ENCODE data around the gene STK33. TPM values are rescaled to one million over a fixed set of nuclear protein-coding genes. Genes with fewer than 3 reads are reported as not detected.

Gene STK33
- polyA plus RNA-seq, 1 of the 3 experiments (the other 2 are of a cell fraction), result 12.3 TPM

GRCh38 chr11:8375460-8375859 is 218.6 kb downstream of the STK33 start:
- Histone ChIP-seq H3K4me2 (no peak overlapping the region), H3K9me2 (no peaks in the 10 kb centered on the region), H3F3A (replicated peaks; ENCODE audit: insufficient read depth) (no peaks in the 10 kb centered on the region), H3K4me3 (ENCODE audit: low read depth in 2 of 2, low read length in 1 of 2) (no peak overlapping the region), H3K9me3 (no peaks in the 10 kb centered on the region), H4K20me1 (ENCODE audit: insufficient read depth) (no peaks in the 10 kb centered on the region), H3K36me3 (replicated peaks in 1 of 2; ENCODE audit: control insufficient read depth in 1 of 2, insufficient read depth in 2 of 2, low read length in 1 of 2) (no peaks in the 10 kb centered on the region), H3K27me3 (ENCODE audit: insufficient read depth) (no peaks in the 10 kb centered on the region), H3K27ac (ENCODE audit: low read depth in 2 of 2, low read length in 1 of 2) (no peak overlapping the region), H3K4me1 (ENCODE audit: control insufficient read depth in 1 of 2, insufficient read depth in 2 of 2, low read depth in 1 of 2, low read length in 1 of 2) (peaks cover 0 to 2% of the 10 kb centered on the region in 2 experiments; a peak in 1 of 4 replicates), H2AFZ (ENCODE audit: low read depth) (no peak overlapping the region), H3K9ac (no peak overlapping the region), H3K79me2 (ENCODE audit: insufficient read depth) (no peaks in the 10 kb centered on the region)
- ChIA-PET POLR2A (no interaction called here), CTCF (no interaction called here)
- TF ChIP-seq FOXM1 (IDR thresholded peaks at IDR 0.05; ENCODE audit: low read depth), result no peak
- TF ChIP-seq, protein P1, sequence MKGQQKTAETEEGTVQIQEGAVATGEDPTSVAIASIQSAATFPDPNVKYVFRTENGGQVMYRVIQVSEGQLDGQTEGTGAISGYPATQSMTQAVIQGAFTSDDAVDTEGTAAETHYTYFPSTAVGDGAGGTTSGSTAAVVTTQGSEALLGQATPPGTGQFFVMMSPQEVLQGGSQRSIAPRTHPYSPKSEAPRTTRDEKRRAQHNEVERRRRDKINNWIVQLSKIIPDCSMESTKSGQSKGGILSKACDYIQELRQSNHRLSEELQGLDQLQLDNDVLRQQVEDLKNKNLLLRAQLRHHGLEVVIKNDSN (IDR thresholded peaks at IDR 0.05; ENCODE audit: borderline replicate concordance, low read depth), result no peak
- TF ChIP-seq FOXJ3 (CRISPR knock-in tag; IDR thresholded peaks at IDR 0.05), result no peak
- no peak for TF ChIP-seq NRF1 (IDR thresholded peaks at IDR 0.05; ENCODE audit: low read depth, low read length)
- no peak for TF ChIP-seq MAX (IDR thresholded peaks at IDR 0.05; ENCODE audit: low read depth)
- DNase-seq, result no peak
- WGBS (ENCODE audit: low lambda C conversion rate), result 38% methylated on average over 3 of the region's 3 CpGs

GRCh38 chr11:8374716-8375115 is 219.3 kb downstream of the STK33 start:
- POLR2A ChIA-PET, result no interaction called here
- 60% methylated on average over 5 of the region's 5 CpGs for WGBS (ENCODE audit: low lambda C conversion rate)

More at GRCh38 chr11:8374716-8375115, 219.3 kb downstream of the STK33 start:
- no peak for DNase-seq
- Histone ChIP-seq H3F3A (replicated peaks; ENCODE audit: insufficient read depth) (no peaks in the 10 kb centered on the region), H3K9me2 (no peaks in the 10 kb centered on the region), H3K9ac (no peak overlapping the region), H3K79me2 (ENCODE audit: insufficient read depth) (no peaks in the 10 kb centered on the region), H3K36me3 (replicated peaks in 1 of 2; ENCODE audit: control insufficient read depth in 1 of 2, insufficient read depth in 2 of 2, low read length in 1 of 2) (no peaks in the 10 kb centered on the region), H3K9me3 (no peaks in the 10 kb centered on the region), H3K4me3 (ENCODE audit: low read depth in 2 of 2, low read length in 1 of 2) (no peak overlapping the region), H4K20me1 (ENCODE audit: insufficient read depth) (no peaks in the 10 kb centered on the region), H3K4me2 (no peak overlapping the region), H3K4me1 (ENCODE audit: control insufficient read depth in 1 of 2, insufficient read depth in 2 of 2, low read depth in 1 of 2, low read length in 1 of 2) (peaks cover 0 to 2% of the 10 kb centered on the region in 2 experiments; a peak in 1 of 4 replicates), H2AFZ (ENCODE audit: low read depth) (no peak overlapping the region), H3K27me3 (ENCODE audit: insufficient read depth) (no peaks in the 10 kb centered on the region), H3K27ac (ENCODE audit: low read depth in 2 of 2, low read length in 1 of 2) (no peak overlapping the region)
- CTCF ChIA-PET, result no interaction called here
- TF ChIP-seq RXRA (IDR thresholded peaks at IDR 0.05; ENCODE audit: borderline replicate concordance, low read depth) (no peak), EZH2phosphoT487 (IDR thresholded peaks at IDR 0.05; ENCODE audit: borderline replicate concordance, low read depth) (no peak), FOSL2 (IDR thresholded peaks at IDR 0.05; ENCODE audit: borderline replicate concordance, low read depth) (no peak), NRF1 (IDR thresholded peaks at IDR 0.05; ENCODE audit: low read depth, low read length) (no peak), FOXM1 (IDR thresholded peaks at IDR 0.05; ENCODE audit: low read depth) (no peak), POLR2AphosphoS5 (IDR thresholded peaks at IDR 0.05; ENCODE audit: low read depth, low read length) (no peak), FOXJ3 (CRISPR knock-in tag; IDR thresholded peaks at IDR 0.05) (no peak), RFX5 (IDR thresholded peaks at IDR 0.05; ENCODE audit: low read length) (no peak), ELF1 (IDR thresholded peaks at IDR 0.05) (no peak), GATA2 (CRISPR knock-in tag; IDR thresholded peaks at IDR 0.05) (no peak), ZBTB33 (IDR thresholded peaks at IDR 0.05; ENCODE audit: borderline replicate concordance, low read depth) (no peak), TEAD4 (IDR thresholded peaks at IDR 0.05; ENCODE audit: borderline replicate concordance, insufficient read depth) (no peak), GABPA (IDR thresholded peaks at IDR 0.05; ENCODE audit: low read depth) (no peak), EP300 (IDR thresholded peaks at IDR 0.05; ENCODE audit: borderline replicate concordance in 1 of 2, low read depth in 1 of 2, low read length in 1 of 2) (no peak), USF2 (IDR thresholded peaks at IDR 0.05; ENCODE audit: borderline replicate concordance, low read depth, low read length) (no peak), MEF2A (IDR thresholded peaks at IDR 0.05; ENCODE audit: borderline replicate concordance, low read depth) (no peak), JUND (IDR thresholded peaks at IDR 0.05) (no peak), NFIC (IDR thresholded peaks at IDR 0.05; ENCODE audit: borderline replicate concordance) (no peak)
- TF ChIP-seq, protein P2, sequence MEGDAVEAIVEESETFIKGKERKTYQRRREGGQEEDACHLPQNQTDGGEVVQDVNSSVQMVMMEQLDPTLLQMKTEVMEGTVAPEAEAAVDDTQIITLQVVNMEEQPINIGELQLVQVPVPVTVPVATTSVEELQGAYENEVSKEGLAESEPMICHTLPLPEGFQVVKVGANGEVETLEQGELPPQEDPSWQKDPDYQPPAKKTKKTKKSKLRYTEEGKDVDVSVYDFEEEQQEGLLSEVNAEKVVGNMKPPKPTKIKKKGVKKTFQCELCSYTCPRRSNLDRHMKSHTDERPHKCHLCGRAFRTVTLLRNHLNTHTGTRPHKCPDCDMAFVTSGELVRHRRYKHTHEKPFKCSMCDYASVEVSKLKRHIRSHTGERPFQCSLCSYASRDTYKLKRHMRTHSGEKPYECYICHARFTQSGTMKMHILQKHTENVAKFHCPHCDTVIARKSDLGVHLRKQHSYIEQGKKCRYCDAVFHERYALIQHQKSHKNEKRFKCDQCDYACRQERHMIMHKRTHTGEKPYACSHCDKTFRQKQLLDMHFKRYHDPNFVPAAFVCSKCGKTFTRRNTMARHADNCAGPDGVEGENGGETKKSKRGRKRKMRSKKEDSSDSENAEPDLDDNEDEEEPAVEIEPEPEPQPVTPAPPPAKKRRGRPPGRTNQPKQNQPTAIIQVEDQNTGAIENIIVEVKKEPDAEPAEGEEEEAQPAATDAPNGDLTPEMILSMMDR (IDR thresholded peaks at IDR 0.05), result no peak
